ENCODE data around the gene STAT5A.

GRCh38 chr17:42311240-42312034 is 23.1 kb downstream of the STAT5A start:
- TF ChIP-seq CTCF (IDR thresholded peaks at IDR 0.05): no peak
- peak in 2 of 3 donors; percentile 12 to 56 for TF ChIP-seq POLR2AphosphoS5 (IDR thresholded peaks at IDR 0.05)
